K562 (cell line): ENCODE results near the gene GNGT1. TPM values are rescaled to one million over a fixed set of nuclear protein-coding genes. Genes with fewer than 3 reads are reported as not detected.

Source experiments
- ATAC-seq: fragments of 200-7000 bp; cut with Tn5 transposase; 3 replicates; pipeline ENCODE4 v1.9.1; 2020; ENCODE audit warnings: moderate library complexity
- BruUV-seq: library from RNA; stranded (reverse); fragments of 400-500 nt; replicated peaks from 2 replicates; lab custom pipeline; 2021; lab: Mats Ljungman, UMichigan
- CTCF ChIA-PET: fragments of 300-600 bp; formaldehyde crosslinking; extraction: SDS; loops from one replicate; lab custom pipeline; 2021; ENCODE audit warnings: low intra/inter-chr PET ratio; lab: Yijun Ruan, JAX
- POLR2A ChIA-PET: fragments of 300-600, 350-650 bp; sonication (Branson Sonifier 250); formaldehyde crosslinking; extraction: SDS; loops from one replicate; lab custom pipeline; 2021; ENCODE audit warnings: antibody characterized with exemption, inconsistent platforms; lab: Yijun Ruan, JAX
- DNase-seq, 4 experiments: peaks; one replicate each; pipeline versions ENCODE4 v3.0.0 to v3.0.0-alpha.2; 2011 to 2018; ENCODE audit warnings: low spot score in 3 of 4, mixed read lengths in 3 of 4; ENCODE audit errors: extremely low read depth in 1 of 4
- FAIRE-seq: peaks from 2 replicates; lab custom pipeline; 2011; peaks lifted over from hg19 to GRCh38; lab: Jason Lieb, UNC
- H2AFZ ChIP-seq: 2 replicates; pipeline ENCODE4 v1.6.0; 2011; ENCODE audit warnings: low read depth, low read length, control low read depth, inconsistent platforms
- H3K27ac ChIP-seq: fragments of 200-600 bp; 3 replicates; pipeline ENCODE4 v1.8.0; 2011; ENCODE audit warnings: low read depth, mild to moderate bottlenecking, control low read depth, inconsistent platforms, low read length, moderate library complexity, mixed read lengths; ENCODE audit errors: extremely low read depth
- H3K27me3 ChIP-seq, 2 experiments: fragments of 300-600 bp in 1 of 2; 2 replicates in 1 of 2; 3 replicates in 1 of 2; pipeline versions ENCODE4 v1.6.0 to v1.8.0; 2011; ENCODE audit warnings: inconsistent platforms in 2 of 2, low read length in 2 of 2, mild to moderate bottlenecking in 1 of 2, mixed read lengths in 1 of 2, moderate library complexity in 1 of 2; ENCODE audit not compliant: control insufficient read depth in 2 of 2, insufficient read depth in 2 of 2
- H3K36me3 ChIP-seq: fragments of 300-600 bp; 3 replicates; pipeline ENCODE4 v1.8.0; 2011; ENCODE audit warnings: mild to moderate bottlenecking, low read length, inconsistent platforms; ENCODE audit not compliant: control insufficient read depth, insufficient read depth
- H3K4me1 ChIP-seq, 2 experiments: fragments of 200-600 bp in 1 of 2; replicated peaks in 1 of 2; 2 replicates in 1 of 2; 3 replicates in 1 of 2; pipeline versions ENCODE4 v1.5.1 to v1.8.0; 2011; ENCODE audit warnings: inconsistent platforms in 2 of 2, low read length in 2 of 2, mild to moderate bottlenecking in 1 of 2, mixed read lengths in 1 of 2, moderate library complexity in 1 of 2; ENCODE audit not compliant: control insufficient read depth in 2 of 2, insufficient read depth in 2 of 2
- H3K4me2 ChIP-seq: 2 replicates; pipeline ENCODE4 v1.6.1; 2011; ENCODE audit warnings: low read length, control low read depth, inconsistent platforms, mixed read lengths; ENCODE audit not compliant: insufficient read depth
- H3K4me3 ChIP-seq: fragments of 200-600 bp; sonication (generic), shearing (Covaris generic); 2 replicates; pipeline ENCODE4 v1.5.1; 2016; ENCODE audit warnings: control low read depth, inconsistent platforms
- H3K79me2 ChIP-seq: fragments of 200-600 bp; 3 replicates; pipeline ENCODE4 v1.8.0; 2011; ENCODE audit warnings: low read length, inconsistent platforms; ENCODE audit not compliant: control insufficient read depth, insufficient read depth
- H3K9ac ChIP-seq, 2 experiments: 2 replicates each; pipeline versions ENCODE4 v1.6.0 to v1.6.1; 2011; ENCODE audit warnings: low read depth in 2 of 2, low read length in 2 of 2, control low read depth in 1 of 2, inconsistent platforms in 1 of 2, mild to moderate bottlenecking in 1 of 2, mixed read lengths in 1 of 2; ENCODE audit not compliant: insufficient read depth in 1 of 2
- H3K9me1 ChIP-seq: one replicate; pipeline ENCODE4 v1.6.0; 2011; ENCODE audit warnings: inconsistent platforms, mild to moderate bottlenecking, low read length, moderate library complexity; ENCODE audit not compliant: control insufficient read depth, insufficient read depth
- H3K9me3 ChIP-seq: replicated peaks from 2 replicates; pipeline ENCODE4 v1.5.1; 2011; ENCODE audit warnings: low read depth, low read length, inconsistent platforms; ENCODE audit not compliant: control insufficient read depth, insufficient read depth
- H4K20me1 ChIP-seq: replicated peaks from 2 replicates; pipeline ENCODE4 v1.6.1; 2011; ENCODE audit warnings: low read length, inconsistent platforms, mixed read lengths; ENCODE audit not compliant: control insufficient read depth, insufficient read depth
- NUFIP1 ChIP-seq: fragments of 450-650 bp; IDR thresholded peaks from 2 replicates; pipeline ENCODE4 v1.6.1; 2018; ENCODE audit not compliant: partially characterized antibody
- RAD21 ChIP-seq, 2 experiments: fragments of 250-450 bp in 1 of 2; fragments of 450-650 bp in 1 of 2; sonication (Bioruptor Pico) in 1 of 2; formaldehyde crosslinking in 1 of 2; IDR thresholded peaks in 1 of 2; conservative IDR thresholded peaks in 1 of 2; 2 replicates each; pipeline versions ENCODE4 v1.4.0 to v1.8.0; 2020 to 2022; ENCODE audit warnings: mild to moderate bottlenecking in 2 of 2, moderate library complexity in 1 of 2
- RBM25 ChIP-seq: fragments of 200-400 bp; formaldehyde crosslinking; IDR thresholded peaks from 2 replicates; pipeline ENCODE4 v1.6.1; 2018; ENCODE audit warnings: low read length, low read depth, moderate library complexity; ENCODE audit not compliant: severe bottlenecking
- TFAM ChIP-seq: fragments of 250-450 bp; sonication (Bioruptor Pico); conservative IDR thresholded peaks from 2 replicates; pipeline ENCODE4 v1.5.0; 2021; ENCODE audit warnings: mild to moderate bottlenecking, moderate library complexity
- WGBS: fragments of 100-300 bp; shearing (Covaris generic); methylation state at CpG from one replicate; pipeline ENCODE4 v1.1.6; 2016; ENCODE audit warnings: low coverage, mixed read lengths; ENCODE audit not compliant: insufficient coverage; ENCODE audit errors: missing lambda C conversion rate; 5-methylcytosine and 5-hydroxymethylcytosine counted together
- in situ Hi-C: fragments of 300-500 bp; cut with MboI; formaldehyde crosslinking; loops from 4 replicates; pipeline ENCODE4 v1.15.0; 2018; ENCODE audit warnings: inconsistent platforms, mixed read lengths
- intact Hi-C: fragments of 100-400 bp; cut with micrococcal nuclease; formaldehyde crosslinking; loops from 2 replicates; pipeline ENCODE4 v1.14.2; 2022
- polyA plus RNA-seq, 8 experiments: library from polyadenylated mRNA; depleted of rRNA in 4 of 8; stranded (reverse) in 5 of 8; unstranded in 3 of 8; fragments of >200 nt; fragmentation: Nextera tagmentation in 2 of 8; fragmentation: Illumina TruSeq in 1 of 8; extraction: Ambion mirVana in 2 of 8; extraction: Trizol in 1 of 8; gene quantifications; 2 replicates each; pipeline versions ENCODE4 v1.2.1 to v1.2.3, GENCODE V29; 2011 to 2014; ENCODE audit warnings: inconsistent platforms in 1 of 8, missing spikeins in 1 of 8
- total RNA-seq, 7 experiments: library from RNA; depleted of rRNA in 6 of 7; stranded (reverse); fragments of >200 nt in 6 of 7; fragmentation: Illumina TruSeq in 2 of 7; extraction: Trizol in 2 of 7; gene quantifications; 2 replicates each; pipeline versions ENCODE4 v1.2.1 to v1.2.3, GENCODE V29; 2011 to 2021; ENCODE audit warnings: low replicate concordance in 1 of 7
- TF ChIP-seq, protein P1 (sequence below): sonication (generic); IDR thresholded peaks from 2 replicates; pipeline ENCODE4 v1.6.1; 2016

GNGT1 gene
- total and polyA plus RNA-seq, 9 of the 15 experiments (the other 6 are each of a cell fraction or from before 2014, with no cell fraction given), result 0.04 to 0.83 (median 0.51) TPM; not detected in 2

GRCh38 chr7:93877742-93878141 is 28.6 kb upstream of the GNGT1 start:
- in situ Hi-C loops, result no loop called here
- Histone ChIP-seq H3K9ac (no peak overlapping the region), H3K79me2 (no peaks in the 10 kb centered on the region), H3K9me1 (no peaks in the 10 kb centered on the region), H3K4me3 (no peak overlapping the region), H3K27me3 (no peaks in the 10 kb centered on the region), H3K9me3 (no peaks in the 10 kb centered on the region), H3K4me1 (no peaks in the 10 kb centered on the region), H4K20me1 (no peaks in the 10 kb centered on the region), H3K27ac (no peak overlapping the region), H3K4me2 (no peak overlapping the region), H3K36me3 (no peaks in the 10 kb centered on the region), H2AFZ (no peak overlapping the region)
- ChIA-PET POLR2A (no interaction called here), CTCF (no interaction called here)
- no peak for DNase-seq
- BruUV-seq, result no TSS peak
- FAIRE-seq, result no peak
- no peak for ATAC-seq
- intact Hi-C loops, result no loop called here
- 2% methylated on average over 3 of the region's 3 CpGs for WGBS
- peak in 1 of 2 experiments; percentile 33; a peak in 2 of 4 replicates for TF ChIP-seq RAD21 (CRISPR knock-in tag; conservative IDR thresholded peaks at IDR 0.05 in 1 of 2, IDR thresholded peaks at IDR 0.05 in 1 of 2)
- TF ChIP-seq, protein P1, sequence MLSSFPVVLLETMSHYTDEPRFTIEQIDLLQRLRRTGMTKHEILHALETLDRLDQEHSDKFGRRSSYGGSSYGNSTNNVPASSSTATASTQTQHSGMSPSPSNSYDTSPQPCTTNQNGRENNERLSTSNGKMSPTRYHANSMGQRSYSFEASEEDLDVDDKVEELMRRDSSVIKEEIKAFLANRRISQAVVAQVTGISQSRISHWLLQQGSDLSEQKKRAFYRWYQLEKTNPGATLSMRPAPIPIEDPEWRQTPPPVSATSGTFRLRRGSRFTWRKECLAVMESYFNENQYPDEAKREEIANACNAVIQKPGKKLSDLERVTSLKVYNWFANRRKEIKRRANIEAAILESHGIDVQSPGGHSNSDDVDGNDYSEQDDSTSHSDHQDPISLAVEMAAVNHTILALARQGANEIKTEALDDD, result no peak

GRCh38 chr7:93879356-93879755 is 27.0 kb upstream of the GNGT1 start:
- Histone ChIP-seq H3K4me3 (no peak overlapping the region), H3K36me3 (no peaks in the 10 kb centered on the region), H3K27me3 (no peaks in the 10 kb centered on the region), H3K4me2 (no peak overlapping the region), H3K9ac (no peak overlapping the region), H3K9me3 (no peaks in the 10 kb centered on the region), H3K4me1 (no peaks in the 10 kb centered on the region), H2AFZ (no peak overlapping the region), H3K79me2 (no peaks in the 10 kb centered on the region), H4K20me1 (no peaks in the 10 kb centered on the region), H3K27ac (no peak overlapping the region), H3K9me1 (no peaks in the 10 kb centered on the region)
- in situ Hi-C loops, result no loop called here
- ATAC-seq, result no peak
- intact Hi-C loops, result no loop called here
- FAIRE-seq, result no peak
- CTCF ChIA-PET, result no interaction called here
- DNase-seq, result no peak
- TF ChIP-seq, protein P1, result no peak
- TF ChIP-seq NUFIP1, result no peak
- no peak for TF ChIP-seq TFAM (CRISPR knock-in tag)
- peak; percentile 69 for TF ChIP-seq RBM25
- POLR2A ChIA-PET, result no interaction called here
- no TSS peak for BruUV-seq
